Measurements from ENCODE around the gene GMEB1.

Gene GMEB1

GRCh38 chr1:28751315-28752060 lies 82.9 kb downstream of the GMEB1 start:
- no peak overlapping the region for H3K27ac ChIP-seq
- no peak for TF ChIP-seq CTCF (conservative IDR thresholded peaks at IDR 0.05)

GRCh38 chr1:28755701-28756100 lies 87.1 kb downstream of the GMEB1 start:
- TF ChIP-seq CTCF (conservative IDR thresholded peaks at IDR 0.05): no peak
- H3K27ac ChIP-seq: no peak overlapping the region

- TF ChIP-seq CTCF (conservative IDR thresholded peaks at IDR 0.05): peak; percentile 64
- H3K27ac ChIP-seq: no peak overlapping the region
These were observed 88.3 kb downstream of the GMEB1 start for GRCh38 chr1:28756846-28757245.

- no peak overlapping the region for H3K27ac ChIP-seq
- TF ChIP-seq CTCF (conservative IDR thresholded peaks at IDR 0.05): no peak
These were observed 89.8 kb downstream of the GMEB1 start for GRCh38 chr1:28758420-28758819.

- H3K27ac ChIP-seq: no peak overlapping the region
- TF ChIP-seq CTCF (conservative IDR thresholded peaks at IDR 0.05): no peak
These were observed 90.7 kb downstream of the GMEB1 start for GRCh38 chr1:28759257-28759656.

GRCh38 chr1:28761189-28761588 lies 92.6 kb downstream of the GMEB1 start:
- no peak overlapping the region for H3K27ac ChIP-seq
- TF ChIP-seq CTCF (conservative IDR thresholded peaks at IDR 0.05): no peak

- no peak for TF ChIP-seq CTCF (conservative IDR thresholded peaks at IDR 0.05)
- H3K27ac ChIP-seq: no peak overlapping the region
These were observed 98.1 kb downstream of the GMEB1 start for GRCh38 chr1:28766532-28767183.
